ENCODE results near the gene VWA2.

- TF ChIP-seq CTCF (IDR thresholded peaks at IDR 0.05) = no peak
- no peak for TF ChIP-seq POLR2A (IDR thresholded peaks at IDR 0.05)
- TF ChIP-seq POLR2AphosphoS5 (IDR thresholded peaks at IDR 0.05) = no peak
These were observed 71.3 kb downstream of the VWA2 start for GRCh38 chr10:114310346-114310745.

All from prostate gland (tissue), 2 donors.